GM19240 (cell line): ENCODE results near the gene GUCA1A.
"Not testable (repeated sequence)": the region's sequence is repeated elsewhere in the genome, so short reads cannot be mapped to it uniquely, and the experiment has no call there.

ENCODE experiments used
- DNase-seq: peaks from one replicate; pipeline ENCODE4 v3.0.0; 2011; ENCODE audit warnings: low spot score; ENCODE audit not compliant: insufficient read length

Gene GUCA1A

GRCh38 chr6:42171813-42172581 lies 1.2 kb upstream of the GUCA1A start:
- no peak for DNase-seq

- DNase-seq, result no peak
Observed at GRCh38 chr6:42175860-42176259, 2.7 kb downstream of the GUCA1A start.

- DNase-seq, result no peak
Observed at GRCh38 chr6:42176981-42177380, 3.8 kb downstream of the GUCA1A start.

DNA sequence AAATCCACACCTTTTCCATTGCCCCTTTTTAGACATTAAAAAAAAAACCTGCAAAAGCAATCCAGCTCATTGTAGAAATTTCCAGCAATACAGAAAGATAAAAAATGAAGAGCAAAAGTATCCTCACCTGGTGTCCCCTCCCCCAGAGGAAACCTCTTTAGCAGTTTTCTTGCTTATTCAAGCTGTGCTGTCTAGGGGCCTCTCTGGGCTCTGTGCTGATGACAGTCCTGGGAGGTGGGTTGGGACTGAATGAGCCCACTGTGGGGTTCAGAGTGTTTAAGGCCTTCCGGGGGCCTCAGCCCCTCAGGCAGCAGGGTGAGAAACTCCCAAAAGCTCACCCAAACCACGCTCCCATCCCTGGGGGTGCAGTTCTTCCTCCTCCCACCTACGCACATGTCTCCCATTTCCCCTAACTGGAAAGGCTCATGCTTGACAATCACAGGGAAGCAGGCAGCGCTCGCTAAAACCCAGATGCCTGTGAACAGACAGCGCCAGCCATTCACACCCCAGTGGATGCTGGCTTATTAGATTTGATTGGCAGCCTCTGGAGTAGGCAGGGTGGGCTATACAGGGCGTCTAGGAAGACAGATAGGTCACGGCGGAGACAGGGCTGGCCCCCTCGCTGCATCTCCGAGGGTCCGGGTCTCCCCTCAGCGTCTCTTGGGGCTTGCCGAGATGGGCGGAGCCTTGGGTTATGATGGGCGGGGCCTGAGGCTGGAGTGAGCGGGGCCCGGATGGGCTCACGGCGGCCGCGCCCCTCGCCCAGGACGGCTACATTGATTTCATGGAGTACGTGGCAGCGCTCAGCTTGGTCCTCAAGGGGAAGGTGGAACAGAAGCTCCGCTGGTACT lies 4.6 kb downstream of the GUCA1A start:
- DNase-seq, result no peak

- DNase-seq, result no peak
Observed at GRCh38 chr6:42179261-42179944, 6.2 kb downstream of the GUCA1A start.

- no peak for DNase-seq
Observed at GRCh38 chr6:42179945-42180313, 6.8 kb downstream of the GUCA1A start.

DNA sequence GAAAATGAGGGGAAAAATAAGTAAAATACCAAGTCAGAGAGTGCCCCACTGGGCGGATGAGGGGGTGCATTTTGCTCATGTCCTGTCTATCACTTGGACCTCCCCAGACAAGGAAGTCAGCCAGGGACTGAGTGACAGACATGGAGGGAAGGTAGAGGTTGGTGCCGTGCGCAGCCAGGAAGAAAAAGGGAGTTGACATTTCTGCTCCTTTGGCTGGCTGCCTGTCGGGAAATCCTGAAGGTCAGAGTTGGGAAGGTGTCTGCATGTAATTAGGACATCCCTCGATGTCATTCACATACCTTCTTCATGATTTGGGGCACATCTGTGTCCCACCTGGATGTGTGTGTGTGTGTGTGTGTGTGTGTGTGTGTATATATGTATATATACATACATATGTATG lies 8.9 kb downstream of the GUCA1A start:
- no peak for DNase-seq

DNA sequence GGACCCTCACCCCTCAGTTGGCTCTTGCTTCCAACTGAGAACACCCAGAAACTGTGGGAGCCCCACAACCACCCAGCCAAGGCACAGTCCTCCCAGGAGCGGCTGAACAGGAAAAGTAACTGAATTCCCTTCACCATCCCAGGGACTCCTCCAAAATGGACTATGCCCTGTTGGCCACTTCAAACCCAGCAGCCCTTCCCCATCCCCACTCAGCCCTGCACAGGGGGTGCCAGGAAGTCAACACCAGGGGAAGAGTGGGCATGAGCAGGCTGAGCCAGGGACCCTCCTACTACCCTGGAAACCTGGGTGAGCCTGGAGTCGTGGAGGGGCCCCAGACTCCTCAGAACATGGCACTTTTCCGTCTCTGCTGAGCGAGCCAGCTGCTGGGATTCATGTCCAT lies 11.3 kb downstream of the GUCA1A start:
- DNase-seq, result no peak

GRCh38 chr6:42185597-42185996 lies 12.4 kb downstream of the GUCA1A start:
- no peak for DNase-seq

DNA sequence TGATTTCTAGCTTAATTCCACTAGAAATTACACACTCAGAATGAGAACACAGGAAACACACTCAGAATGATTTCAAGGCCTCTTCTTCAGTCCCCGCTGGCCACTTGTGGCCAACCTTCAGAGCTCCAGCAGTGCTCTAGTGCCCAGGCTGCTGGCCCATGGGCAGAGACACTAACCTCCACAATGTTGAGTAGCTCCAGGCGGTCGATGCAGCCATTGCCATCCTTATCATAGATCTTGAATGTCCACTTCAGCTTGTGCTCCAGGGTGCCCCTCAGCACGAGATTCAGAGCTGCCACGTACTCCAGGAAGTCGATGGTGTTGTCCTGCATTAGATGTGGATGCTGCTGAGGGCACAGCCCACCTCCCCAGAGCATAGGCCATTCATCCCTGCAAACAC lies 15.2 kb downstream of the GUCA1A start:
- DNase-seq, result no peak

DNA sequence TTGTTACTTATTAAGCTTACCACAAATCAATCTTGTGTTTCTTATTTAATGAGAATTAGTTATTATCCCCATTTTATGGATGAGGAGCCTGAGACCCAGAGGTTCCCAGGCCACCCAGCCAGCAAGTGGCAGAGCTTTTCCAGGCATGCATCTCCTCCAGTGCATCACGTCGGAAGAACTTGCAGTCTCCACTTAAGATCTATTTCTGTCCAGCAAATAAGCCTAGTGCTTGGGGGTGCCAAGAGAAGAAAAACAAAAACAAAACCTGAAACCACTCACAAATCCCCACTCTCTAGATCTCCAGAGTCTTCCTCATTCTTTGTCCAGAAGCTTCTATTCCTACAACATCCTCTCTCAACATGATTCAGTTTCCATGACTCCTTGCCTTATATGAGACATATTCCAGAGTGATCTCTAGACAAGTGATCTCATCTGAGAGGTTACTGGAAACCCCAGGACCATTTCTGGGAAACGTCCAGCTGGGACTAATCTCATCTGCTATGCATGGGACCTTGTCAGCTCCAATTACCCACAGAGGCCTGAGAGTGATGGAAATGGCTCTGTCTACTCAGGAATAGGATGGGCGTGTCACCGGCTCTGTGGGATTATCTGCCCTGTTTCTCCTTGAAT lies 17.5 kb downstream of the GUCA1A start:
- DNase-seq, result no peak

DNA sequence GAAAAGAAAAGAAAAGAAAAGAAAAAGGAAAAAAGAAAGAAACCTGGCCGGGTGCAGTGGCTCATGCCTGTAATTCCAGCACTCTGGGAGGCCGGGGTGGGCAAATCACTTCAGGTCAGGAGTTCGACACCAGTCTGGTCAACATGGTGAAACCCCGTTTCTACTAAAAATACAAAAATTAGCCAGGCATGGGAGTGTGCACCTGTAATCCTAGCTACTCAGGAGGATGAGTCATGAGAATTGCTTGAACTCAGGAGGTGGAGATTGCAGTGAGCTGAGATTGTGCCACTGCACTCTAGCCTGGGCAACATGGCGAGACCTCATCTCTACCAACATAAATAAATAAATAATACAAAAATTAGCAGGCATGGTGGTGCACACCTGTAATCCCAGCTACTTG lies 19.2 kb downstream of the GUCA1A start:
- DNase-seq, result not testable (repeated sequence)

- no peak for DNase-seq
Observed at GRCh38 chr6:42193491-42193894, 20.3 kb downstream of the GUCA1A start.

- DNase-seq, result no peak
Observed at GRCh38 chr6:42194056-42194455, 20.9 kb downstream of the GUCA1A start.

DNA sequence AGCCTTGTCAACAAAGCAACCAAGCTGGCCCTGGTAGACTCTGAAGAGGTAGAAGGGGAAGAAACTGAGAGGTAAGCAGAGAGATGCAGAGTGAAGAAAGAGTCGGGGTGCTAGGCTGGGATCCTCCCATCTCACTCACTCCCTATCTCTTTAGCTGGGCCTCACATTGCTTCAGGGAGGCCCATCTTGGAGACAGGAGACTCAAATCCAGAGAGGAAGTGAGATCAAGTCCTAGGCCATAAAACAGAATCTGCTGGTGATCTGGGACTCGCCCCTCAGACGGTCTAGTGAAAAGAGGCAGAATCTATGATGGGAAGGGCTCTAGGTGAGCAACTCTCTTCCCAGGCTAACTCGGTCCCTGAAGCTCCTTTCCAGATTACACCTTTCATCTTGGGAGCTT lies 22.3 kb downstream of the GUCA1A start:
- DNase-seq, result no peak

GRCh38 chr6:42197555-42198362 lies 24.6 kb downstream of the GUCA1A start:
- DNase-seq, result no peak

GRCh38 chr6:42199106-42199981 lies 26.2 kb downstream of the GUCA1A start:
- DNase-seq, result no peak

DNA sequence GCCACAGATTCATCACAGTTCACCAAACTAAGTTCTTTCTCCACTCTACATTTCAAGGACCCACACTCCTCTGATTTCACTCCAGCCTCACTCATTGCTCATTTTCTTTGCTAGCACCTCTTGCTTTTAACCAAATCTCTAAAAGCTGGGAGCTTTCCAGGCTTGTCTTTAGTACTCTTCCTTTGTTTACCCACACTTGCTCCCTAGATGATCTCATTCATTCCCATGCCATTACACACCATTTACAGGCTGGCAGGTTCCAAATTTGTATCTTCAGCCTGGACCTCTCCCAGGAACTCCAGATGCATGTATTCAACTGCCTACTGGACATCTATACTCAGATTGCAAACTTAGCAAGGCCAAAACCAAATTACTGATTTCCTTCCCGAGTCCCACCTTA lies 26.9 kb downstream of the GUCA1A start:
- DNase-seq, result no peak

- DNase-seq, result no peak
Observed at GRCh38 chr6:42201382-42201781, 28.2 kb downstream of the GUCA1A start.
